HuH-7.5 (cell line): ENCODE measurements around the gene ZNF285.
"Not testable (repeated sequence)": the region's sequence is repeated elsewhere in the genome, so short reads cannot be mapped to it uniquely, and the experiment has no call there.

Experiments used
- DNase-seq: peaks from one replicate; pipeline ENCODE4 v3.0.0; 2011; ENCODE audit warnings: low spot score

Gene ZNF285

DNA sequence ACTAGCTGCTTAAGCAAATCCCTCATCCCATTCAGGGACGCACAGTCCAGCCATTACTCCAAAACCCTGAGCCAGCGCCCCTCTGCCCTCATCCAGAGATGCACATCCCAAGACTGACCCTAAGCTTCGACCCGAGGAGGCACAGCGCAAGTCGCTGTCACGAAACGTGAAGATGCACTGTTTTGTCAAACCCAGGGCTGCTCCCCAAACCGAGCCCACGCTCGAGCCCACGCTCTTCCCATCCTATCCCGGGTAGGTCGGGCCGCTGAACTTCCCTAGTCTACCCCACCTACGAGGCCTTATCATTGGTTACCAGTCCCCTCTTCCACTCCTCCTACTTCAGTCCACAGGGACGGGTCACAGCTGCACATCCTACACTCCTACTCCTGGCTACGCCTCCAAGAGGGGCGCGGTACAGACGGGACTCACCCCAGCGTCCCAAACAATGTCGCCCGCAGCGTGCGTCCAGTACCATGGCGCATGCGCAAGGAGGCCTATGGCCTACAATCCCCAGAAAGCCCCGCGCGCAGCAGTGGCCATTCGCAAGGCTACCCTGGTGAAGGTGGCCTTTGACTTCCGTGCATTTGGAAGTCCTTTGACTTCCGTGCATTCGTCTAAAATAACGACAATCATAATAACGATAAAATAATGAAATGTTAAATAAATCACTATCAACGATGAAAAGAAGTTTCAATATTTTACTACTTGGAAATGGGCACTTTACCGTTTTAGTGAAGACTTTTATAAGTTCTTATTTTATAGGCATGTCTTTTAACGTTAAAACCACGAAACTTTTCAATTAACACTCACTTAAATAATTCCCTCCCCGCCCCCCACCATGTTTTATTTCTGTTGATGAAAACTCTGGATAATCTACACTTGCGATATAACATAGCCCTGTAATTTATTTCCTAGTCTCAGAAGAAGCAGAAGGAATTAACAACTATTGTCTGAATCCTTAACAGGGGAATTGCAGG lies at the start of gene ZNF285:
TSS of gene ZNF285 (minus strand) at position 470 of the 977 bp plus-strand sequence. CDS start 4,395 bp downstream, outside the sequence.
- DNase-seq: peak; percentile 89

DNA sequence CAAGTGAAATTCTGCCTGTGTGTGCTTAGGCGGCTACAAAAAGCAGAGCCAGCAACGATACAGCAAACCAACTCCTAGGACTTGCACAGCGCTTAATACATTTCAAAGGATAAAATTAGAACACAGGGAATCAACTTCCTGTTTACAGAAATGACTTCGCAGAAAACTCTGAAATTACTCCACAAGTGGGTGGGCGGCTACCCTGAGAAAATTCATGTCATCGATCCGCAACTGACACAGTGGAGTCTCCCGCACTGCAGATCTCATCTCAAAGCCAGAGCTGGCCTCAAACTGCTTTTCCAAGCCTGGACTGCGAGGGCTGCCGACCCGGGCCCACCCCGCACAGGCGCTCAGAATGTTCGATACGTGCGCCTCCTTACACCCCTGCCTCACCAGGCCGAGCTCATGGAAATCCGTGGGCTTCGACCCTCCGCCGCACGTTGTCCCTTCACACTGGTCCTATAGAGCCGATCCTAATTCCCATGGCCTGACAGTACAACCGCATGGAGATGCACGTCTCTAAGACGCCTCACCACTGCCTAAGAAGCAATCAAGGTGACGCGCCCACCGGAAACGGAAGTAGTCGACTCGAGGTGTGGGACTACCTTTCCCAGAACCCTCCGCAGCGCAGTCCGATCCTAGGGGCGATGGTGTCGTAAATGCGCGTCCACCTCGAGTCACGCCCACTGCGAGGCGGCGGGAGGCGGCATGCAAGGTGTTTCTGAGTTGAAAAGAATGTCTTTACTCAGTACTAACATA lies 46.7 kb upstream of the ZNF285 start, which contains the start of gene ZNF229:
TSS of gene ZNF229 (minus strand) at position 557 of the 759 bp plus-strand sequence. CDS start 5,625 bp downstream, outside the sequence.
- DNase-seq: peak; percentile 89

DNA sequence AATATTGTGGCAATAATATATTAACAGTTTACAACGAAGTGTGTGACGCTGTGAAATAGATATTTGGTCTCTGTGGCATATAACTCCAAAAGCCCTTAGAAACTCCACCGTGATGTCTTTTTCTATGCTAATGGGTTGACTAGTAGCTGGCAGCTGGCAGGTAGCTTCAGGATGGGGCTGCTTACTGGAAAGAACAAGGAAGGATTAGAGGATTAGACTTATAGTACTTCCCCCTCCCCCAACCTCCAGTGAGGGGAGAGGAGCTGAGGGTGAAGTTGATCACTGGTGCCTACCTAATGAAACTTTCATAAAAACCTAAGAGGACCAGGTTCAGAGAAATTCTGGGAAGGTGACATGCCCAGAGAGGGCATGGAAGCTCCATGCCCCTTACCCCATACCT lies 37.0 kb upstream of the ZNF285 start:
- no peak for DNase-seq

GRCh38 chr19:44435441-44435840 lies 34.0 kb upstream of the ZNF285 start:
- DNase-seq: no peak

DNA sequence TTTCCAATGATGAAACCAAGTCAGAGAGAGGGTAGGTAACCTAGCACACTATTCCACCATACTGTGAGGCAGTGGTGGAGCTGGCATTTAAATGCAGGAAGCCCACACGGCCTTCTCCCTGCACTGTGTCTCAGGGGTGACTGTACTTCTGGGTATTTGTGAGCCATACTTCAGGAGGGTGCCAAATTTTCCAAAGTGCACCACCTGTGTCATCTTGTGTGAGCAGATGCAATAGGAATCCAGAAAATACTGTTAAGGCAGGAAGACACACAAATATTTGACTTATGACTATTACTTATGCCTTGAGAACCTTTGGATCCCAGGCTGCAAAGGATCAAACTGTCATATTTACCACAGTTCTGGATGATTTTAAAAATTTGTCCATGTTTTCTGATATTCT lies 29.5 kb upstream of the ZNF285 start:
- no peak for DNase-seq

- not testable (repeated sequence) for DNase-seq
Measured at GRCh38 chr19:44415553-44415952, 14.1 kb upstream of the ZNF285 start.

DNA sequence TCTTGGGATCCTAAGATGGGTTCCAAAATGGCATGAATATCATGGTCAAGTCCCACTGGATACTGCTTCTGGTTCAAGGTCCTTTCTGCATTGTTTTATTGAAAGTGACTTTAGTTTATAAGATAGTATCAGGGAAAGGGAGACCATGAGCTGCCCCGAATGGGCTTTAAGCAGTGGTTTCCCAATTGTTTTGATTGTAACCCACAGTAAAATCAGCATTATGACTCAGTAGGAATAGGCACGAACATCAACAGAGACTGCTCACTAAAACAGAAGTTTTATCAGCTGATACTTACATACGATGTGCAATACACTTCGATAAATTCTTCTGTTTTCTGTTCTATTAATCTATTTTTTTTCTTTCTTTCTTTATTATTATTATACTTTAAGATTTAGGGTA lies 12.1 kb downstream of the ZNF285 start:
- not testable (repeated sequence) for DNase-seq

GRCh38 chr19:44374789-44375188 lies 26.6 kb downstream of the ZNF285 start:
- DNase-seq: no peak

- DNase-seq: peak; percentile 4
Measured at GRCh38 chr19:44371815-44372480, 29.5 kb downstream of the ZNF285 start.

GRCh38 chr19:44367024-44367423 lies 34.4 kb downstream of the ZNF285 start:
- DNase-seq: peak; percentile 2

- DNase-seq: peak; percentile 25
Measured at GRCh38 chr19:44356383-44357111, 44.9 kb downstream of the ZNF285 start, which contains the start of gene ZNF112. ZNF112 (minus strand) TSS chr19:44356680; CDS start chr19:44340539, 16,141 bp downstream.

DNA sequence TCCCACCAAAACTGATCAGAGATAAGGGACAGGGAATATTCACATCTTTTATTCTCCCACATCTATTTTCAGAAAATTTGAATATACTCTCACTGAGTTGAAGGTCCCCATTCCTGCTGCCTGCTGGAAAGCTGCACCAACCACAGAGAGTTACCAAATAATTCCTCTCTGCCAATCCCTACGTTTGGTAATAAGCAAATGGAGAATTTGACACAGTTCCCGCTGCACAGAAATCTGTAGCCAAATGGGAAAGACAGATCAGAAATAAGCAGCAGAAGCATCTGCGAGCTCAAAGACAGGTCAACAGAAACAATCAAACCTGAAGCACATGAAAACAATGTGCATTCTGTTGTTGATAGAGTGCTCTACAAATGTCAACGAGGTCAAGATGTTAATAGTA lies 54.9 kb downstream of the ZNF285 start:
- no peak for DNase-seq

DNA sequence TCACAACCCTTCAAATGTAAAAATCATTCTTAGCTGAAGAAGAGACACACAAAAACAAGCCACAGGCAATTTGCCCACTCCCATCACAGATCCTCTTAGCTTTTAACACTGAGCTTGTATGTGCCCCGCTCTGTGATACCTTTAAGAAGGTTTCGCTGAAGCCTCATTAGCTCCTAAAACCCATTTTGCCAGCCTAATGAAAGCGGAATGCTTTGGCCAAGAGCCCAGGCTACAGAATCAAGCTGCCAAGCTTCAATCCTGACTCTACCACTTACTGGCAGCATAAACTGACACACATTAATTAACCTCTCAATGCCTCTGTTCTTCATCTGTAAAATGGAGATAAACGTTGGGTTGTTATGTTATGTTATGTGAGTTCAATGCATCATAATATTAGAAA lies 55.4 kb downstream of the ZNF285 start:
- no peak for DNase-seq

GRCh38 chr19:44344255-44344654 lies 57.2 kb downstream of the ZNF285 start:
- no peak for DNase-seq

- no peak for DNase-seq
Measured at GRCh38 chr19:44341794-44342193, 59.6 kb downstream of the ZNF285 start.

GRCh38 chr19:44334639-44335038 lies 66.8 kb downstream of the ZNF285 start:
- not testable (repeated sequence) for DNase-seq
